Keratinocyte (primary cell): ENCODE results near the gene GRAMD2B.

Experiments used
- EZH2 ChIP-seq: IDR thresholded peaks from one replicate; pipeline ENCODE4 v1.6.1; 2012; ENCODE audit warnings: inconsistent platforms, mild to moderate bottlenecking, low read length, moderate library complexity
- TF ChIP-seq, protein P1 (sequence below), 3 experiments: IDR thresholded peaks in 1 of 3; conservative IDR thresholded peaks in 1 of 3; optimal IDR thresholded peaks in 1 of 3; 2 replicates in 2 of 3; 3 replicates in 1 of 3; pipeline versions ENCODE3 to v1.5.1; 2011; ENCODE audit warnings: low read length in 3 of 3, mild to moderate bottlenecking in 3 of 3, moderate library complexity in 2 of 3, control low read depth in 1 of 3, inconsistent platforms in 1 of 3; ENCODE audit not compliant: insufficient read depth in 2 of 3; ENCODE audit errors: extremely low read depth in 1 of 3

DNA sequence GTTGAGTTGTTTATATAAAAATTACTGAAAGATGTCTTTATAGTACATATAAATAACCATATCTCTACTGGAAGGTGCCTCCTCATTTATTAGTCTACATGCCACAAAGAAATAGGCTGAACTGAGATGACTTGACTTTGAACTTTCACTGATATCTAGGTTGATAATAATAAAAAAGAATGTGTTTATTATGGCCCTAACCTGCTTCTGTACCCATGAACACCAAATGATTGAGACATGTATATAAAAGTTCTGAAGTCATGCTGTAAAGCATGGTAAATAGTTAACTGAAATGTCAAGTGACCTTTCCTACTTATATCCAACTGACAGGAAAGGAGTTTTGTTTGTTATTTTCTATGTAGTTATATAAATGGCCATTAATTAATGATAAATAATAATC, 33.2 kb upstream of the GRAMD2B start:
- TF ChIP-seq EZH2: no peak
- TF ChIP-seq, protein P1, sequence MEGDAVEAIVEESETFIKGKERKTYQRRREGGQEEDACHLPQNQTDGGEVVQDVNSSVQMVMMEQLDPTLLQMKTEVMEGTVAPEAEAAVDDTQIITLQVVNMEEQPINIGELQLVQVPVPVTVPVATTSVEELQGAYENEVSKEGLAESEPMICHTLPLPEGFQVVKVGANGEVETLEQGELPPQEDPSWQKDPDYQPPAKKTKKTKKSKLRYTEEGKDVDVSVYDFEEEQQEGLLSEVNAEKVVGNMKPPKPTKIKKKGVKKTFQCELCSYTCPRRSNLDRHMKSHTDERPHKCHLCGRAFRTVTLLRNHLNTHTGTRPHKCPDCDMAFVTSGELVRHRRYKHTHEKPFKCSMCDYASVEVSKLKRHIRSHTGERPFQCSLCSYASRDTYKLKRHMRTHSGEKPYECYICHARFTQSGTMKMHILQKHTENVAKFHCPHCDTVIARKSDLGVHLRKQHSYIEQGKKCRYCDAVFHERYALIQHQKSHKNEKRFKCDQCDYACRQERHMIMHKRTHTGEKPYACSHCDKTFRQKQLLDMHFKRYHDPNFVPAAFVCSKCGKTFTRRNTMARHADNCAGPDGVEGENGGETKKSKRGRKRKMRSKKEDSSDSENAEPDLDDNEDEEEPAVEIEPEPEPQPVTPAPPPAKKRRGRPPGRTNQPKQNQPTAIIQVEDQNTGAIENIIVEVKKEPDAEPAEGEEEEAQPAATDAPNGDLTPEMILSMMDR (optimal IDR thresholded peaks at IDR 0.05 in 1 of 3, IDR thresholded peaks at IDR 0.05 in 1 of 3, conservative IDR thresholded peaks at IDR 0.05 in 1 of 3; ENCODE audit: extremely low read depth in 1 of 3, insufficient read depth in 2 of 3, low read length in 3 of 3): no peak
